K562 (cell line): ENCODE measurements around the gene TP63. TPM values are rescaled to one million over a fixed set of nuclear protein-coding genes. Genes with fewer than 3 reads are reported as not detected.

Source experiments
- ATAC-seq: fragments of 200-7000 bp; cut with Tn5 transposase; 3 replicates; pipeline ENCODE4 v1.9.1; 2020; ENCODE audit warnings: moderate library complexity
- BruUV-seq: library from RNA; stranded (reverse); fragments of 400-500 nt; replicated peaks from 2 replicates; lab custom pipeline; 2021; lab: Mats Ljungman, UMichigan
- CTCF ChIA-PET: fragments of 300-600 bp; formaldehyde crosslinking; extraction: SDS; loops from one replicate; lab custom pipeline; 2021; ENCODE audit warnings: low intra/inter-chr PET ratio; lab: Yijun Ruan, JAX
- POLR2A ChIA-PET: fragments of 300-600, 350-650 bp; sonication (Branson Sonifier 250); formaldehyde crosslinking; extraction: SDS; loops from one replicate; lab custom pipeline; 2021; ENCODE audit warnings: antibody characterized with exemption, inconsistent platforms; lab: Yijun Ruan, JAX
- DNase-seq, 4 experiments: peaks; one replicate each; pipeline versions ENCODE4 v3.0.0 to v3.0.0-alpha.2; 2011 to 2018; ENCODE audit warnings: low spot score in 3 of 4, mixed read lengths in 3 of 4; ENCODE audit errors: extremely low read depth in 1 of 4
- FAIRE-seq: peaks from 2 replicates; lab custom pipeline; 2011; peaks lifted over from hg19 to GRCh38; lab: Jason Lieb, UNC
- H2AFZ ChIP-seq: 2 replicates; pipeline ENCODE4 v1.6.0; 2011; ENCODE audit warnings: low read depth, low read length, control low read depth, inconsistent platforms
- H3K27ac ChIP-seq: fragments of 200-600 bp; 3 replicates; pipeline ENCODE4 v1.8.0; 2011; ENCODE audit warnings: low read depth, mild to moderate bottlenecking, control low read depth, inconsistent platforms, low read length, moderate library complexity, mixed read lengths; ENCODE audit errors: extremely low read depth
- H3K27me3 ChIP-seq, 2 experiments: fragments of 300-600 bp in 1 of 2; 2 replicates in 1 of 2; 3 replicates in 1 of 2; pipeline versions ENCODE4 v1.6.0 to v1.8.0; 2011; ENCODE audit warnings: inconsistent platforms in 2 of 2, low read length in 2 of 2, mild to moderate bottlenecking in 1 of 2, mixed read lengths in 1 of 2, moderate library complexity in 1 of 2; ENCODE audit not compliant: control insufficient read depth in 2 of 2, insufficient read depth in 2 of 2
- H3K36me3 ChIP-seq: fragments of 300-600 bp; 3 replicates; pipeline ENCODE4 v1.8.0; 2011; ENCODE audit warnings: mild to moderate bottlenecking, low read length, inconsistent platforms; ENCODE audit not compliant: control insufficient read depth, insufficient read depth
- H3K4me1 ChIP-seq, 2 experiments: fragments of 200-600 bp in 1 of 2; replicated peaks in 1 of 2; 2 replicates in 1 of 2; 3 replicates in 1 of 2; pipeline versions ENCODE4 v1.5.1 to v1.8.0; 2011; ENCODE audit warnings: inconsistent platforms in 2 of 2, low read length in 2 of 2, mild to moderate bottlenecking in 1 of 2, mixed read lengths in 1 of 2, moderate library complexity in 1 of 2; ENCODE audit not compliant: control insufficient read depth in 2 of 2, insufficient read depth in 2 of 2
- H3K4me2 ChIP-seq: 2 replicates; pipeline ENCODE4 v1.6.1; 2011; ENCODE audit warnings: low read length, control low read depth, inconsistent platforms, mixed read lengths; ENCODE audit not compliant: insufficient read depth
- H3K4me3 ChIP-seq: fragments of 200-600 bp; sonication (generic), shearing (Covaris generic); 2 replicates; pipeline ENCODE4 v1.5.1; 2016; ENCODE audit warnings: control low read depth, inconsistent platforms
- H3K79me2 ChIP-seq: fragments of 200-600 bp; 3 replicates; pipeline ENCODE4 v1.8.0; 2011; ENCODE audit warnings: low read length, inconsistent platforms; ENCODE audit not compliant: control insufficient read depth, insufficient read depth
- H3K9ac ChIP-seq, 2 experiments: 2 replicates each; pipeline versions ENCODE4 v1.6.0 to v1.6.1; 2011; ENCODE audit warnings: low read depth in 2 of 2, low read length in 2 of 2, control low read depth in 1 of 2, inconsistent platforms in 1 of 2, mild to moderate bottlenecking in 1 of 2, mixed read lengths in 1 of 2; ENCODE audit not compliant: insufficient read depth in 1 of 2
- H3K9me1 ChIP-seq: one replicate; pipeline ENCODE4 v1.6.0; 2011; ENCODE audit warnings: inconsistent platforms, mild to moderate bottlenecking, low read length, moderate library complexity; ENCODE audit not compliant: control insufficient read depth, insufficient read depth
- H3K9me3 ChIP-seq: replicated peaks from 2 replicates; pipeline ENCODE4 v1.5.1; 2011; ENCODE audit warnings: low read depth, low read length, inconsistent platforms; ENCODE audit not compliant: control insufficient read depth, insufficient read depth
- H4K20me1 ChIP-seq: replicated peaks from 2 replicates; pipeline ENCODE4 v1.6.1; 2011; ENCODE audit warnings: low read length, inconsistent platforms, mixed read lengths; ENCODE audit not compliant: control insufficient read depth, insufficient read depth
- CEBPB ChIP-seq: fragments of 450-650 bp; IDR thresholded peaks from 2 replicates; pipeline ENCODE4 v1.6.1; 2016; ENCODE audit warnings: missing genetic modification characterization, missing compliant biosample characterization
- CEBPG ChIP-seq, 3 experiments: fragments of 200-800 bp in 1 of 3; sonication (Bioruptor generic) in 1 of 3; sonication (generic) in 1 of 3; formaldehyde crosslinking in 1 of 3; IDR thresholded peaks in 2 of 3; conservative IDR thresholded peaks in 1 of 3; 2 replicates each; pipeline versions ENCODE4 v1.6.1 to v1.8.0; 2016 to 2022; ENCODE audit warnings: missing compliant biosample characterization in 2 of 3, missing genetic modification characterization in 2 of 3, mild to moderate bottlenecking in 1 of 3, missing genetic modification reagents in 1 of 3
- ZNF121 ChIP-seq: sonication (generic); formaldehyde crosslinking; conservative IDR thresholded peaks from 2 replicates; pipeline ENCODE4 v1.8.0; 2022; ENCODE audit warnings: missing genetic modification reagents
- ZNF253 ChIP-seq: fragments of 250-450 bp; sonication (Bioruptor Pico); conservative IDR thresholded peaks from 2 replicates; pipeline ENCODE4 v1.6.1; 2021; ENCODE audit warnings: mild to moderate bottlenecking
- in situ Hi-C: fragments of 300-500 bp; cut with MboI; formaldehyde crosslinking; loops from 4 replicates; pipeline ENCODE4 v1.15.0; 2018; ENCODE audit warnings: inconsistent platforms, mixed read lengths
- intact Hi-C: fragments of 100-400 bp; cut with micrococcal nuclease; formaldehyde crosslinking; loops from 2 replicates; pipeline ENCODE4 v1.14.2; 2022
- polyA plus RNA-seq, 8 experiments: library from polyadenylated mRNA; depleted of rRNA in 4 of 8; stranded (reverse) in 5 of 8; unstranded in 3 of 8; fragments of >200 nt; fragmentation: Nextera tagmentation in 2 of 8; fragmentation: Illumina TruSeq in 1 of 8; extraction: Ambion mirVana in 2 of 8; extraction: Trizol in 1 of 8; gene quantifications; 2 replicates each; pipeline versions ENCODE4 v1.2.1 to v1.2.3, GENCODE V29; 2011 to 2014; ENCODE audit warnings: inconsistent platforms in 1 of 8, missing spikeins in 1 of 8
- total RNA-seq, 7 experiments: library from RNA; depleted of rRNA in 6 of 7; stranded (reverse); fragments of >200 nt in 6 of 7; fragmentation: Illumina TruSeq in 2 of 7; extraction: Trizol in 2 of 7; gene quantifications; 2 replicates each; pipeline versions ENCODE4 v1.2.1 to v1.2.3, GENCODE V29; 2011 to 2021; ENCODE audit warnings: low replicate concordance in 1 of 7

Gene TP63
- total and polyA plus RNA-seq, 9 of the 15 experiments (the other 6 are each of a cell fraction or from before 2014, with no cell fraction given) = 0.32 to 1.4 (median 0.50) TPM

- no TSS peak for BruUV-seq
- TF ChIP-seq CEBPG (CRISPR knock-in tag; IDR thresholded peaks at IDR 0.05) (no peak), CEBPG (tag; conservative IDR thresholded peaks at IDR 0.05 in 1 of 2, IDR thresholded peaks at IDR 0.05 in 1 of 2) (peak in 1 of 2 experiments; percentile 46; a peak in 1 of 4 replicates), CEBPB (tag) (0 out of 2 replicates have a peak, but pooled peaks have one; percentile 21), ZNF121 (CRISPR knock-in tag) (no peak), ZNF253 (CRISPR knock-in tag) (no peak)
- Histone ChIP-seq H3K4me3 (no peak overlapping the region), H3K27me3 (no peaks in the 10 kb centered on the region), H3K27ac (no peak overlapping the region), H3K9me3 (no peaks in the 10 kb centered on the region), H4K20me1 (no peaks in the 10 kb centered on the region), H3K9ac (no peak overlapping the region), H3K9me1 (no peaks in the 10 kb centered on the region), H3K36me3 (no peaks in the 10 kb centered on the region), H2AFZ (no peak overlapping the region), H3K4me2 (no peak overlapping the region), H3K4me1 (no peaks in the 10 kb centered on the region), H3K79me2 (no peaks in the 10 kb centered on the region)
- in situ Hi-C loops (no loop called here), intact Hi-C loops (no loop called here)
- DNase-seq (no peak), ATAC-seq (no peak), FAIRE-seq (no peak)
- CTCF ChIA-PET = no interaction called here
- POLR2A ChIA-PET = no interaction called here
These were observed 37.6 kb upstream of the TP63 start for GRCh38 chr3:189593581-189593980.
